HG02884 (cell line): ENCODE measurements around the gene CRIP1.

ENCODE experiments used
- ATAC-seq: cut with Tn5 transposase; IDR thresholded peaks from one replicate; pipeline ENCODE4 v1.9.1; 2021; ENCODE audit warnings: mild to moderate bottlenecking, moderate library complexity; ENCODE audit not compliant: unreplicated experiment

CRIP1 gene

DNA sequence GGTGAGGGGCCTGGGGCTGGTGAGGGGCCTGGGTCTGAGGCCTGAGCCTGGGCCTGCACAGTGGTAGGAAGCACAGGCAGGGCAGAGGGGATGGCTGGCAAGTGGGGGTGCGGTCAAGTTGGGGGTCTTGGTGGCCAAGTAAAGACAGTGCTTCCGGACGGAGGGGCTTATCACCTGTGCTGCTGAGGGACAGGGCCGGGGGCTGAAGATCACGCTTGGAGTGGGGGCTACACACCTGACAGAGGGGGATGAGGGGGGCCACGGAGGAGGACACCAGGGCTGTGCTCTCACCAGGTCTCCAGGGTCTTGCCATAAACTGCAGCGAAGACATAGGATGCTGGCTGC is 16.6 kb downstream of the CRIP1 start:
- no peak for ATAC-seq

DNA sequence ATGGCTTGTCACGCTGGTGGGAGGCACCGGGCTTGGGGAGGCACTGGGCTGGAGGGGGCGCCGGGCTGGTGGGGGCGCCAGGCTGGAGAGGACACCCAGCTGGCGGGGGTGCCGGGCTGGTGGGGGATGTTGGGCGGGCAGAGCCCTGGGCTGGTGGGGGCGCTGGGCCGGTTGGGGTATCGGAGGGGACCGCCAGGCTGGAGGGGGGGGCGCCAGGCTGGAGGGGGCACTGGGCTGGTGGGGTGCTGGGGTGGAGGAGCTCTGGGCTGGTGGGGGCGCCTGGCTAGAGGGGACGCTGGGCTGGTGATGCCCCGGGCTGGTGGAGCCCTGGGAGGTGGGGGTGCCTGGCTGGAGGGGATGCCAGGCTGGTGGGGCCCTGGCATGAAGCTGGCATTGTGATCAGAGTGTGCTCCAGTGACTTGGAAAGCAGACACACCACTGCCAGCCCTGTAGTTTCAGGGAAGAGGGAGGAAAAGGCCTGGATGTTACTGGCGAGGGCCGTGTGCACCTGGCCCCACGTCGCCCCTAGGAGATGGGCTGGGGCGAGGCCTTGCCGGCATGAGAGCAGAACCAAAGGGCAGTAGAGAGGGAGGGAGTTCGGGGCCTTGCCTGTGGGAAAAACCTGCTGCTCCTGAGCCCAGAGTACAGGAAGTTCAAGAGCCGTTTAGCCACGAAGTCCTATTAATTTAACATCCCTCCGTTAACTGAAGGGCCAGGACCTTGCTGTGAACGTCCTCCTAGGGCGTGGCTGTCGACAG is 17.4 kb downstream of the CRIP1 start:
- ATAC-seq = no peak

DNA sequence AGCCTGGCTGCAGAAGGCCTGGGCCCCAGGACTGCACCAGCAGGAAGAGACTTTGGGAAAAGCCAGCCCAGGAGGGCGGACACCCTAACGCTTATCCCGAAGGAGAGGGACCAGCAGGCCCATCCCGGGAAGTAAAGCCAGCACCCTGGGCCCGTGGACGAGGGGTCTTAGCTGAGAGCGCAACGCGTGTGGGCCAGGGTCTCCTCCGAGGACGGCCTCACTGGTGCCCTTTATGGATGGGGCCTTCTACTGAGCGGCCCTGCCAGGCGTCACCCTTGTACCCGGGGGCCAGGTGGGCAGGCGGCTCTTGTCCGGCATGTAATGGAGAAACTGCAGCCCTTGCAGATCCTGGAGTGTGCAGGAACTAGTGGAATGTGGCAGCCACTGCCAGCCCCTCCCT is 18.4 kb downstream of the CRIP1 start:
- no peak for ATAC-seq

DNA sequence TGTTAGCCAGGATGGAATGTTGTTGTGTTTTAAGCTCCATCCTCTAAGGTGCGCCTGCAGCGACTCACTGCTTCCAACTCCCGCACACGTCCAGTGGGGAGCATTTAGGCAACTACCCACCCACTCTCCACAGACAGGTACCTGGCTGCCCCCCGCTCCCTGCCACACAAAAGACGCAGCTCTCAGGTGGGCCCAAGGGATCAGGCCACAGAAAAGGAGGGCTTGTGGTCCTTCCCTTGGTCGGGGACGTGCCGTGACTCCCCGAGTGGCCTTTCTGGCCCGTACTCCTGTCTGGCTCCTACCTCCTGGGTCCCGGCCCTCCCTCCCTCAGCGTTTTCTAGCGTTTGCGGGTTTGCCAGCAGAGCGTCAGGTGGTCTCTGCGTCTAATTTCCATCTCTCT is 20.6 kb downstream of the CRIP1 start:
- ATAC-seq = no peak

DNA sequence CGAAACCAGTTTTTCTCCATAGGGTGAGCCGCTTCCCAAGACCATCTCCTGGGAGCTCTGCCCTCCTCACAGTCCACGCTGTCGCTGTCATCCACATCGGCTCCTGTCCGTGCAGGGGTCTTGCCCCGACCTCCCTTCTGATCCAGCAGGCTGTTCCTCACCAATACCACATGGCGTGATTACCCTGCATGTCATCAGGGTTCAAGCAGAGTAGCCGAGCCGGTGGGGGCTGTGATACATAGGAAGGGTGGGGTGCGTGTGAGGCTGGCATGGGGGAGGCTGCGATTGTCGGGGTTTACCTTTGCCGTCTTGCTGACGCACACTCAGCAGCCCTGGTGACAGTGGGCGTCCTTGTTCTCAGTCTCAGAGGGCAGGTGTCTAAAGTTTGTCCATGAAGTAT is 21.4 kb downstream of the CRIP1 start:
- ATAC-seq = no peak

DNA sequence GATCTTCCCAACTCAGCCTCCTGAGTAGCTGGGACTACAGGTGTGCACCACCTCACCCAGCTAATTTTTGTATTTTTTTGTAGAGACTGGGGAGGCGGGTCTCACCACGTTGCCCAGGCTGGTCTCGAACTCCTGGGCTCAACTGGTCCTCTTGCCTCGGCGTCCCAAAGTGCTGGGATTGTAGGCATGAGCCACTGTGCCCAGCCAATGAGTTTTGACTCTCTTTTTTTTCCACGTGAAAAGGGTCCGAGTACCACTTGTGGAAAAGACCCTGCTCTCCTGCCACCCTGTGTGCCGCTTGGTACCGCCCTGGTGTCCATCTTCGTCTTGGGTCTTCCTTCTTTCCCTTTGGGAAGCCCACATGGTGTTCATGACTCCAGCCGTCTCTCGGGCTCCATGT is 21.9 kb downstream of the CRIP1 start:
- ATAC-seq = no peak

DNA sequence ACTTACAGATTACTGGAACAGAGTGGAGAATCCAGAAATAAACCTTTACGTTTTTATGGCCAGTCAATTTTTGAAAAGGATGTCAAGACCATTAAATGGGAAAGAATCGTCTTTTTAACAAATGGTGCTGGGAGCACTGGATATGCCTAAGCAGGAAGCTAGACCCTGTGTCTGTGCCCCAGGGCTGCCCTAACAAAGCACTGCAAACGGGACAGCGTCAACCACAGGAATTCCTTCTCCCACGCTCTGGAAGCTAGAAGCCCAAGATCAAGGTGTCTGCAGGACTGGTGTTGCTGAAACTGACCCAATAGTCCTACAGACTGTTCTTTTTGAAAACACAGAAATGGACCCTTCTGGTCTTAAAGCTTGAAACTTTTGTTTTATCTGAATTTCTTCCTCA is 30.4 kb downstream of the CRIP1 start:
- no peak for ATAC-seq

DNA sequence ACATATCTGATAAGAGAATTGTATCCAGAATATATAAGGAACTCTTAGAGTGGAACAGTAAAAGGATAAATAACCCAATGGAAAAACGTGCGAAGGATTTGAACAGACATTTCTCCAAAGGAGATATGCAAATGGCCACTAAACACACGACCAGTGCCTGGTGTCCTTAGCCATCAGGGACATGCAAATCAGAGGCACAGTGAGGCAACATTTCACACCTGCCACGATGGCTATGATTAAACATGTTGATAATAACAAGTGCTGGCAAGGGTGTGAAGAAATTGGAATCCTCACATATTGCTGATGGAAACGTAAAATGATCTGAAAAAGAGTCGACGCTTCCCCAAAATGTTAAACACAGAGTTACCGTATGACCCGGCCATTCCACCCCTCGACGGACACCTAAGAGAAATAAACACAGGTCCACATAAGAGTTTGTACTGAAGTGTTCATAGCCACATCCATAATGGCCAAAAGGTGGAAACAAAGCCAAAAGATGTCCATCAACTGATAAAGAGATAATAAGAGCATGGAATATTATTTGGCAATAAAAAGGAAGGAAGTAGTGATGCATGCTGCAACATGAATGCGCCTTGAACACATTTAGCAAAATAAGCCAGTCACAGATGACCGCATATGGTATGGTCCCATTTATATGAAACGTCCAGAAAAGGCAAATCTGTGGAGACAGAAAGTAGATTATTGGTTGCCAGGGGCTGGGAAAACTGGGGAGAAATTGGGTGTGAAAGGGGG is 33.4 kb downstream of the CRIP1 start:
- ATAC-seq = no peak

DNA sequence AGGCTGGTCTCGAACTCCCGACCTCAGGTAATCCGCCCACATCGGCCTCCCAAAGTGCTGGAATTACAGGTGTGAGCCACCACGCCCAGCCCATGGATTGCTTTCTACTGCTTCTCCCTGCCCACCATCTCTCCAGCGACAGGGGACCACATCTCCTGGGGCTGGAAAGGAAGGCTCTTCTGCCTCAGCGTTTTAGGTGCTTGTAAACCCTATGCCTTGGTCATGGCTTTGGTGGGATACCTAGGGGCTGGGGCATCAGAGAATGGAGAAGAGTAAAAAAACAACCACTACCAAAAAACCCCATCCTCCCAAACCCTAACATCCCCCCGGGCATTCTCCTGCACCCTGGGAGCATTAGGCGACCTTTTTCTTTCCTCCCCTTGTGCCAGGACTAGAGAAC is 38.6 kb downstream of the CRIP1 start:
- no peak for ATAC-seq

DNA sequence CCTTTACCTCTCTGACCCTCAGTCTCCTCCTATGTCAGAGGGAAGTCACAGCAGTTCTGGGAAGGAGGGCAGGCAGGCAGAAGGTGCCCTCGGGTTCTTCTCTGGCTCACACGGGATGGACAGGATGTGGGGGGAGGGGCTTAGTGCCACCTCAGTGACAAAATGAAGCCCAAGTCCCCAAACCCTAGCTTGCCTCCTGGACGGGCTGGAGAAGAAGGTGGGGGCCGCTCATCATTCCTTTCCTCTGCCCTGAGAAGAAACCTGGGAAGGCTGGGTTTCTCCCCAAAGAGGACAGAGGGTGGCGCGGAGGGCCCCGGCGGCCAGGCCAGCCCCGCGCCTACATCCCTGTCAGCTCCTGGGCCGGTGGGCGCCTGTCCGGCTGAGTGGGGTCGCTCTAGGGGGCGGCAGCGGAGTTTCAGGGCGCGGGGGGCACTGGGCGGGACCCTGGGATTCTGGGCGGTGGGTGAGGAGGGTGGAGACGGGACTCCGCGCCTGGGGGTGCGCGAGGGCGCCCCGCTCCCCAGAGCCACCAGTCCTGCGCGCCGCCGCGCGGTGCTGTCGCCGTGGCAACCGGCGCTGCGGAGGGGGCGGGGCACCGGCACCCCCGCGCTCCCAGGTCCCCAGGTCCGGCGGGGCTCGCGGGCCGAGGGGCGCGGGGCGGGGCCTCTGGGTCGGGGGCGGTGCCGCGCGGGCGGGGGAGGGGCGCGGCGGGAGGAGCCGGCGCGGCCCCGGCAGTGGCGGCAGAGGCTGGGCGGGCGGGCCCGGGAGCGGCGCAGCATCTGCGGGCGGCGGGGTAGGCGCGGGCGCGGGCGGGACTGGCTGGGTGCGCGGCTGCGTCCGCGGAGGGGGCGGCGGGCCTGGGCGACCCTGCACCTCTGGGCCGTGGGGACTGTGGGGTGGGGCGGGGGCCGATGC is 39.4 kb downstream of the CRIP1 start, which contains the start of gene TMEM121:
Gene TMEM121, plus strand, starts transcription at position 723 of the 915 bp plus-strand sequence. CDS start 2,252 bp downstream, outside the sequence.
- ATAC-seq = no peak

DNA sequence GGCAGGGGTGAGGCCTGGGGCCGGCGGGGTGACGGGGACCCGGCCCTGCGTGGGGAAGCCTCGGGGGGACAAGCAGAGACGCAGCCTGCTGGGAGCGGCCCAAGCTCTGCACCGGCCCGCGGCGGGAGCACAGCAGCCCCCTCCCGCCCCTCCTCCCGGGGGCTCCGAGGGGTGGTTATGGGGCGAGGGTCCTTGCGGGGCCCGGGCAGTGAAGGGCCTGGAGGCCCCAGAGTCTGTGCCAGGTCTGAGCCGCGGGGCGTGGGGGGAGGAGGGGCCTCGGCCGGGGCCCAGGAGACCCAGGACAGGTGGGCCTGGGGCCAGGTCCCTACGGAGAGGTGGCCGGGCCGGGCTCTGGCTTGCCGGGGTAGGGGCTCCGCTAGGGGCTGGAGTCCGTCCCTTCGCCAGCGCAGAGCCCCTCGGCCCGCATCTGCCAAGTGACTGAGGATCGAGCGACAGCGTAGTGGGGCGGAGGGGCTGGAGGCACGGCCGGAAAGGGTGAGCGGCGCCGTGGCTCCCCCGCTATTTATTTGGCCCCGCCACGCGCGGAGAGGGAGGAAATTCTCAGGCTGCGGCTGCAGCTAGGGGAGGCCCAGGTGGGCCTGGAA is 40.2 kb downstream of the CRIP1 start:
- no peak for ATAC-seq

DNA sequence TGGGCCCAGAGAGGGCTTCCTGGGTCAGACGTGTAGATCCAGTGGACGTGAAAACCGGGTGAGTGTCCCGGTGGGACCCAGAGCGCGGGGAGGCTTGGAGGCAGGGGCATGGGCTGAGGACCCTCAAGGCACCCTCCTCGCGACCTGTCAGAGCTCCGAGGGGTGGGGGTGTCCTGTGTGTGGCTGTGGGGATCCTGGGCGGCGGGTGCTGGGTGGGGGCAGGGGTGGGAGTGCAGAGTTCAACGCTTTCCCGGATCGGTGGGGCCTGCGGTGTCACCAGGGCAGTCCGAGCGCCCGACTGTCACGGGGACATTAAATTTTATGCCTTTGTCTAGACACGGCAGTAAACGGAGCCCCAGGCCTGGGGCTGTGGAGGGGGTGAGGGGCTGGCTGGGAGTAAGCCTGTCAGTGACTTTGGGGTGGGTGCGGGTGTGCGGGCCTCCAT is 40.7 kb downstream of the CRIP1 start:
- no peak for ATAC-seq

DNA sequence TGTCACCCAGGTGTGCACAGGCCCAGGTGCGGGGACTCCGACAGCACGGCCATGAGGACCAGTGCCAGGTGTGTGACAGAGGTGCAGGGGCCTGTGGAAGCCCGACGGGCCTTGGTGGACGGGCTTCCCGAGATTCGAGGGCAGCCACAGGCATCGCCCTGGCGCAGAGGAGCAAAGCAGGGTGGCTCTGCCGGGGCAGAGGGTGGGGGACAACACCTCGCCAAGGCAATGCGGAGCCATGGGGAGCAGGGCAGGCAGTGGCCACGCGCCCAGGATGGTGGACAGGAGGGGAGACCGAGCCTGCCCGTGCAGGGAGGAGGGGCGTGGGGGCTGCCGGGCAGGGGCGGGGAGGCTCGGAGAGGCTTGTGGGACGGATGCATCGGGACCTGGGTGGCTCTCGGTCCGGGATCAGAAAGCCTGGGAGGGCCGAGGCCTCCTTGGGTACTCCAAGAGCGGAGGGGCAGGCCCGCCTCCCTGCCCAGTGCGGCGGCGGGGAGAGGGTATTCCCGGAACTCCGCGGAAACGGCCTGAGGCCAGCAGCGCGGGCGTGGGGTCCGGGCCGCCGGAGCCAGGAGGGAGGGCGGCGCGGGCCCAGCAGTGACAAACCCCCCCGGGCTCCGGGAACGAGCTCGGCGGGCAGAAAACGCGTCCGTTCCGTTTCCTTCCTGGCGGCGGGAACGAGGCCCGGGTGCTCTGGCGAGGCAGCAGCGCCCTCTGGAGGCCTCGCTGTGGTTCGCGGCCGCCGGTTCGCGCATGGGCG is 41.3 kb downstream of the CRIP1 start:
- no peak for ATAC-seq

DNA sequence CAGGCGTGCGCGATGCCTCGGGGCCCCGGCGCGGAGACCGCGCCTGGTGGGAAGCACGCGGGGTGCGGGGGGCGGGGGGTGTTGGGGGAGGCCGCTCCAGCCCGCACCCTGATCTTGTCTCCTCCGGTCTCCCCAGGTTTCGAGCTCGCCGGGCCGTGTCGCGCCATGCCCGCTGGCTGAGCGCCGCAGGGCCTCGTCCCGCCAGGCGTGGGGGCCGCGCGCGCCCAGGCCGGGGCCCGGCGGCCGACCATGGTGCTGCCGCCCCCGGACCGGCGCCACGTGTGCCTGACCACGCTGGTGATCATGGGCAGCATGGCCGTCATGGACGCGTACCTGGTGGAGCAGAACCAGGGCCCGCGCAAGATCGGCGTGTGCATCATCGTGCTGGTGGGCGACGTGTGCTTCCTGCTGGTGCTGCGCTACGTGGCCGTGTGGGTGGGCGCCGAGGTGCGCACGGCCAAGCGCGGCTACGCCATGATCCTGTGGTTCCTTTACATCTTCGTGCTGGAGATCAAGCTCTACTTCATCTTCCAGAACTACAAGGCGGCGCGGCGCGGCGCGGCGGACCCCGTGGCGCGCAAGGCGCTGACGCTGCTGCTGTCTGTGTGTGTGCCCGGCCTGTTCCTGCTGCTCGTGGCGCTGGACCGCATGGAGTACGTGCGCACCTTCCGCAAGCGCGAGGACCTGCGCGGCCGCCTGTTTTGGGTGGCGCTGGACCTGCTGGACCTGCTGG is 42.1 kb downstream of the CRIP1 start:
- no peak for ATAC-seq

DNA sequence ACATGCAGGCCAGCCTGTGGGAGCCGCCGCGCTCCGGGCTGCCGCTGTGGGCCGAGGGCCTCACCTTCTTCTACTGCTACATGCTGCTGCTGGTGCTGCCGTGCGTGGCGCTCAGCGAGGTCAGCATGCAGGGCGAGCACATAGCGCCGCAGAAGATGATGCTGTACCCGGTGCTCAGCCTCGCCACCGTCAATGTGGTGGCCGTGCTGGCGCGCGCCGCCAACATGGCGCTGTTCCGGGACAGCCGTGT is 42.6 kb downstream of the CRIP1 start:
- ATAC-seq = no peak

DNA sequence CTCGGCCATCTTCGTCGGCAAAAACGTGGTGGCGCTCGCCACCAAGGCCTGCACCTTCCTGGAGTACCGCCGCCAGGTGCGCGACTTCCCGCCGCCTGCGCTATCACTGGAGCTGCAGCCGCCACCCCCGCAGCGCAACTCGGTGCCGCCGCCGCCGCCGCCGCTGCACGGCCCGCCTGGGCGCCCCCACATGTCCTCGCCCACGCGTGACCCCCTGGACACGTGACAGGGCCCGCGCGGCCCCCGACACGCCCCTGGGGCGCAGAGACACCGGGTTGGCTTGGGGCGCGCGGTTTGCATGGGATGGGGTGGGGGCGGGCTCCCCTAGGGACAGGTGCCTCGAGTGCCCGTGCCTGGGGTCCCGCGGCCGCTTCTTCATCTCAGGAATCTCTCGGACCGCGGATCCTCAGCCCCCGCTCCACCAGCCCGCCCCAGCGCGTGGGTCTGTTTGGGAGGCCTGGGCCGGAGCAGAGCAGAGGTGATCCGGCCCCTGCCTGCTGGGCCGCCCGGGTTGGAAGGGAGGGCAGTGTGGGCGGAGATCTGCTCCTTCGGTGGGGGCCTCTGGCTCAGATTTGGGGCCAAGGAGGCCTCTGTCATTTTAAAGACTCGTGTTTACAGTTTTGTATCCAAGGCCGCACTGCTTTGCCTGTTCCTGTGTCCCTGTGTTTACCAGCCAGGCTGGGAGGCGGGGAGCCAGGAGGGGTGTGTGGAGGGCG is 43.0 kb downstream of the CRIP1 start:
- no peak for ATAC-seq

DNA sequence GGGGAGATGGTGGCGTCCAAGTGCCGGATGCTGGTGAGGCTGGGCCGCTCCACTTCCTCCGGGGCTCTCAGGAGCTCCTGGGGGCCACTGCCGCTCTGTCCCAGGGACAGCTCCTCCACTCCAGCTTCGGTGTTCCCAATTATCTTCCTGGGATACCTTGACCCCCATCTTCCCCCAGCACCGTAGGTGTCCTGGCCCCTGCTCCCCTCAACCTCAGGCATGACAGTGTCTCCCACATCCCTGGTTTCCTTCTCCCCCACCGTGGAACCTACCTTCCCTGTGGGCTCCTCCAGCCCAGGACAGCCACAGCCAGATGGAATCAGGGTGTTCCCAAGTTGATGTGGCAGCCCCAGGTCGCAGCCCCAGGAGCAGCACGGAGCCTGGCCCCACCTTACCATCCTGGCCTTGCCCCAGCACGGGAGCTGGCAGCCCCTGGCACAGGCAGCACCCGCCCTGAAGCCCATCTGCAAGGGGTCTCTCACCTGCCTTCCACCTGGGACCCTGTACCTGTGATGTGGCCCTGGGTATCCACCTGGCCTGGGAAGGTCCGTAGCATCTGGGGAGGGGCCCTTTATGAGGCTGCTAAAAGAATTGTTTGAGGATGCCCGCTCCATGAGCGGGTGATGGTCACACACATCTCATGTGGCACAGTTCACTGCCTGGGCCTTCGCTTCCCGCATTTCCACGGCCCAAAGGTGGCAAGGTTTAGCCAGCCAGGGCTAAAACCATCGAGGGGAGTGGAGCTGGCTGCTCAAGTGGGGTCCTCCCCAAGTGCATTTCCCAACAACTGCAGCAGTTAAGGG is 43.8 kb downstream of the CRIP1 start:
- no peak for ATAC-seq

DNA sequence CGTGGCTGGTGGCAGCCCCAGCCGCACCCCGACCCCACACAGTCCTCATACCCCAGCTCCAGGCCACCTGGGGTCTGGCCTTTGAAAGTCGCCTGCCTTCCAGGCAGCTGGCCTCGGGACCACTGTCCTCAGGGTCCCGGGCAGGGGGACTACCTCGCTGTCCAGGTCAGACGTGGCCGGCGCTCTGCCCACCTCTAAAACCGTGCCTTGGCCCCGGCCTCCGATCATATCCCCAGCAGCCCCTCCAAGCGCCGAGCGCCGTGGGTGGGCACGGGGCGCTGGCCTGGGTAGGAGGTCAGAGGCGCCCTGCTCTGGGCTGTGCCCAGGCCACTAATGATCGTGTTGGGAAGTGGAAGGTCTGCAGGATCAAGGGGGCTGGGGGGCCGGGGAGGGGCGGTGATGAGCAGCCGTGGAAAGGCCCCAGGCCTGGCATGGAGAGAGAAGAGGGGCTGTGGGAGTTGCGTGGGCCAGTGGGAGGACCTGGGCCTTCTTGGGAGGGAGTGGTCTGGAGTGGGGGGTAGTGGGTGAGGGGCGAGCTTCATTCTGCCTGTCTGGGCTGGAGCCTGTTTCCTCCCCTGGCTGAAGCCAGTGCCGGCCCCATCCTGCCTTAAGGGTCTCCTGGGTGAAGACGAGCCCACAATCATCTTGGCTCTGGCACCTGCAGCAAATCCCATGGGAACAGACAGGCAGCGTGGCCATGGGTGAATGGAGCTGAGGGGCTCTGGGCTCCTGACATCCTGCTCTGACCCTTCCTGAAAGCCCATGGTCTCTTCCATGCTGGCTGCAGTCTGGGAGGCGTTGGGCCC is 44.6 kb downstream of the CRIP1 start:
- ATAC-seq = no peak
